H9 (cell line): ENCODE measurements around the gene PBX1. TPM values are rescaled to one million over a fixed set of nuclear protein-coding genes. Genes with fewer than 3 reads are reported as not detected.

ENCODE experiments used
- DNase-seq: peaks from one replicate; pipeline ENCODE4 v3.0.0-alpha.2; 2017
- H2AFZ ChIP-seq: one replicate; pipeline ENCODE4 v1.6.1; 2013; ENCODE audit warnings: mild to moderate bottlenecking, low read length, control low read depth, moderate library complexity
- H2AK5ac ChIP-seq: 2 replicates; pipeline ENCODE4 v1.6.1; 2013; ENCODE audit warnings: low read length, control low read depth, mixed read lengths; ENCODE audit not compliant: insufficient read length
- H2BK120ac ChIP-seq: one replicate; pipeline ENCODE4 v1.6.1; 2013; ENCODE audit warnings: low read depth, mild to moderate bottlenecking, low read length, control low read depth, inconsistent platforms; ENCODE audit not compliant: poor library complexity, severe bottlenecking
- H2BK12ac ChIP-seq: 2 replicates; pipeline ENCODE4 v1.6.1; 2013; ENCODE audit warnings: low read length, control low read depth, mixed read lengths, low read depth; ENCODE audit not compliant: insufficient read length
- H2BK15ac ChIP-seq: 2 replicates; pipeline ENCODE4 v1.6.1; 2013; ENCODE audit warnings: low read depth, low read length, control low read depth
- H2BK20ac ChIP-seq: one replicate; pipeline ENCODE4 v1.6.1; 2013; ENCODE audit warnings: low read depth, mild to moderate bottlenecking, low read length, control low read depth, inconsistent platforms; ENCODE audit not compliant: poor library complexity, severe bottlenecking
- H2BK5ac ChIP-seq: 2 replicates; pipeline ENCODE4 v1.6.1; 2013; ENCODE audit warnings: low read length, control low read depth, mixed read lengths; ENCODE audit not compliant: insufficient read length
- H3K14ac ChIP-seq: 2 replicates; pipeline ENCODE4 v1.6.1; 2013; ENCODE audit warnings: low read length, control low read depth; ENCODE audit not compliant: insufficient read depth
- H3K18ac ChIP-seq: 2 replicates; pipeline ENCODE4 v1.6.1; 2013; ENCODE audit warnings: low read depth, mild to moderate bottlenecking, mixed read lengths, low read length, control low read depth; ENCODE audit not compliant: insufficient read length
- H3K23ac ChIP-seq: 2 replicates; pipeline ENCODE4 v1.6.1; 2013; ENCODE audit warnings: low read length, control low read depth, mixed read lengths, low read depth; ENCODE audit not compliant: insufficient read length
- H3K23me2 ChIP-seq: 2 replicates; pipeline ENCODE4 v1.6.1; 2013; ENCODE audit warnings: low read depth, mild to moderate bottlenecking, mixed read lengths, low read length, control low read depth; ENCODE audit not compliant: insufficient read length, poor library complexity, severe bottlenecking
- H3K27ac ChIP-seq: 2 replicates; pipeline ENCODE4 v1.5.1; 2013; ENCODE audit warnings: low read length, control low read depth, mixed read lengths, low read depth; ENCODE audit not compliant: insufficient read length
- H3K27me3 ChIP-seq: 2 replicates; pipeline ENCODE4 v1.6.1; 2013; ENCODE audit warnings: low read length, control low read depth, inconsistent platforms; ENCODE audit not compliant: insufficient read depth
- H3K4ac ChIP-seq: 2 replicates; pipeline ENCODE4 v1.6.1; 2013; ENCODE audit warnings: low read depth, mild to moderate bottlenecking, control low read depth, inconsistent platforms, low read length, moderate library complexity
- H3K4me1 ChIP-seq: 2 replicates; pipeline ENCODE4 v1.6.1; 2013; ENCODE audit warnings: low read length, control low read depth, inconsistent platforms; ENCODE audit not compliant: insufficient read depth
- H3K4me2 ChIP-seq: 2 replicates; pipeline ENCODE4 v1.6.1; 2013; ENCODE audit warnings: low read length, control low read depth, mixed read lengths; ENCODE audit not compliant: insufficient read length, insufficient read depth
- H3K56ac ChIP-seq: 2 replicates; pipeline ENCODE4 v1.6.1; 2013; ENCODE audit warnings: low read depth, mild to moderate bottlenecking, mixed read lengths, low read length, control low read depth; ENCODE audit not compliant: insufficient read length
- H3K79me1 ChIP-seq: 2 replicates; pipeline ENCODE4 v1.6.1; 2013; ENCODE audit warnings: low read depth, mild to moderate bottlenecking, moderate library complexity, low read length, control low read depth, inconsistent platforms; ENCODE audit not compliant: insufficient read depth, poor library complexity, severe bottlenecking
- H3K79me2 ChIP-seq: 2 replicates; pipeline ENCODE4 v1.6.1; 2013; ENCODE audit warnings: low read length, control low read depth, inconsistent platforms; ENCODE audit not compliant: insufficient read depth
- H3K9ac ChIP-seq: 2 replicates; pipeline ENCODE4 v1.6.1; 2013; ENCODE audit warnings: low read length, control low read depth, mixed read lengths; ENCODE audit not compliant: insufficient read length; ENCODE audit errors: extremely low read depth
- H3K9me3 ChIP-seq: one replicate; pipeline ENCODE4 v1.6.1; 2013; ENCODE audit warnings: low read depth, low read length, inconsistent platforms; ENCODE audit not compliant: control insufficient read depth
- H3T11ph ChIP-seq: one replicate; pipeline ENCODE4 v1.6.1; 2013; ENCODE audit warnings: mild to moderate bottlenecking, low read length, control low read depth, inconsistent platforms
- H4K20me1 ChIP-seq: one replicate; pipeline ENCODE4 v1.6.1; 2013; ENCODE audit not compliant: control insufficient read depth, insufficient read length, insufficient read depth
- H4K5ac ChIP-seq: 2 replicates; pipeline ENCODE4 v1.6.1; 2013; ENCODE audit warnings: low read depth, mild to moderate bottlenecking, mixed read lengths, low read length, control low read depth; ENCODE audit not compliant: insufficient read length
- H4K8ac ChIP-seq: replicated peaks from 2 replicates; pipeline ENCODE4 v1.6.1; 2013; ENCODE audit warnings: low read length, control low read depth, mixed read lengths, low read depth; ENCODE audit not compliant: insufficient read length
- H4K91ac ChIP-seq: 2 replicates; pipeline ENCODE4 v1.6.1; 2013; ENCODE audit warnings: low read depth, mild to moderate bottlenecking, moderate library complexity, mixed read lengths, low read length, control low read depth; ENCODE audit not compliant: insufficient read length
- H3K27ac Mint-ChIP-seq, 3 experiments: 2 replicates in 2 of 3; 3 replicates in 1 of 3; pipeline ENCODE4 v1.8.0; 2020 to 2021; ENCODE audit warnings: mixed read lengths in 3 of 3, mild to moderate bottlenecking in 1 of 3, moderate library complexity in 1 of 3
- H3K27me3 Mint-ChIP-seq: 2 replicates; pipeline ENCODE4 v1.8.0; 2021; ENCODE audit warnings: low read depth, mild to moderate bottlenecking, moderate library complexity, mixed read lengths
- H3K36me3 Mint-ChIP-seq, 3 experiments: 2 replicates in 2 of 3; 3 replicates in 1 of 3; pipeline ENCODE4 v1.8.0; 2020 to 2021; ENCODE audit warnings: low read depth in 3 of 3, mixed read lengths in 3 of 3; ENCODE audit not compliant: insufficient read depth in 1 of 3
- H3K4me1 Mint-ChIP-seq, 2 experiments: 2 replicates each; pipeline ENCODE4 v1.8.0; 2020; ENCODE audit warnings: mixed read lengths in 2 of 2
- H3K4me3 Mint-ChIP-seq, 2 experiments: 2 replicates in 1 of 2; 3 replicates in 1 of 2; pipeline ENCODE4 v1.8.0; 2020 to 2021; ENCODE audit warnings: mild to moderate bottlenecking in 2 of 2, mixed read lengths in 2 of 2, moderate library complexity in 1 of 2
- H3K9me3 Mint-ChIP-seq, 2 experiments: 2 replicates in 1 of 2; 3 replicates in 1 of 2; pipeline ENCODE4 v1.8.0; 2020; ENCODE audit warnings: mild to moderate bottlenecking in 2 of 2, mixed read lengths in 2 of 2, moderate library complexity in 1 of 2
- total RNA-seq: library from RNA; stranded (reverse); gene quantifications from 2 replicates; pipeline ENCODE4 v1.2.1, GENCODE V29; 2021
- TF ChIP-seq, protein P1 (sequence below): fragments of 200-600 bp; sonication (generic); conservative IDR thresholded peaks from 3 replicates; pipeline ENCODE4 v1.8.0; 2021; ENCODE audit warnings: antibody characterized with exemption, mild to moderate bottlenecking

Gene PBX1
- total RNA-seq, 1 experiment from 2014 or later = 142 TPM

DNA sequence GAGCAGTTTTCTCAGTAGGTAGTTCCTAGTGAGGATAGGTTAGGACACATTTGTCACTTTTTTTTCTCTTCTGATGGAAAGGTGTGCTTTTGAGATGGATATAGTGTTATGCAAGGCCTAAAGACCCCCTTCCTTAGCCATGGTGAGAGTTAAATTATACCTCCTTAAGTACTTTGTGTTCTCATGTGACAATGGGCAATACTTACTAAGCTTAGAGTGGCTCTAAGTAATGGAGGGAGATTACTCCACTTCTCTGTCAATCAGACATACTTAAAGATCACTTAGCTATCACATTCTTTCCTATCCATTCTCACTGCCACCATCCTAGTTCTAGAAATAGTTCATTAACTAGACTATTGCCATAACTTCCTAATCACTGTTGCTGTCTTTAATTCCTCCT lies 265.6 kb downstream of the PBX1 start:
- H3K9me3 ChIP-seq = no peaks in the 10 kb centered on the region
- H3K79me1 ChIP-seq = no peaks in the 10 kb centered on the region
- H2BK120ac ChIP-seq = no peak overlapping the region
- no peak overlapping the region for H3K4me2 ChIP-seq
- no peak overlapping the region for H3K23ac ChIP-seq
- TF ChIP-seq, protein P1, sequence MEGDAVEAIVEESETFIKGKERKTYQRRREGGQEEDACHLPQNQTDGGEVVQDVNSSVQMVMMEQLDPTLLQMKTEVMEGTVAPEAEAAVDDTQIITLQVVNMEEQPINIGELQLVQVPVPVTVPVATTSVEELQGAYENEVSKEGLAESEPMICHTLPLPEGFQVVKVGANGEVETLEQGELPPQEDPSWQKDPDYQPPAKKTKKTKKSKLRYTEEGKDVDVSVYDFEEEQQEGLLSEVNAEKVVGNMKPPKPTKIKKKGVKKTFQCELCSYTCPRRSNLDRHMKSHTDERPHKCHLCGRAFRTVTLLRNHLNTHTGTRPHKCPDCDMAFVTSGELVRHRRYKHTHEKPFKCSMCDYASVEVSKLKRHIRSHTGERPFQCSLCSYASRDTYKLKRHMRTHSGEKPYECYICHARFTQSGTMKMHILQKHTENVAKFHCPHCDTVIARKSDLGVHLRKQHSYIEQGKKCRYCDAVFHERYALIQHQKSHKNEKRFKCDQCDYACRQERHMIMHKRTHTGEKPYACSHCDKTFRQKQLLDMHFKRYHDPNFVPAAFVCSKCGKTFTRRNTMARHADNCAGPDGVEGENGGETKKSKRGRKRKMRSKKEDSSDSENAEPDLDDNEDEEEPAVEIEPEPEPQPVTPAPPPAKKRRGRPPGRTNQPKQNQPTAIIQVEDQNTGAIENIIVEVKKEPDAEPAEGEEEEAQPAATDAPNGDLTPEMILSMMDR = no peak
- H3T11ph ChIP-seq = no peak overlapping the region
- no peaks in the 10 kb centered on the region for H3K23me2 ChIP-seq
- no peak overlapping the region for H3K14ac ChIP-seq
- no peak overlapping the region for H3K9ac ChIP-seq
- no peak overlapping the region for H4K5ac ChIP-seq
- no peak for DNase-seq
- no peak overlapping the region for H3K4ac ChIP-seq
- no peak overlapping the region for H2AK5ac ChIP-seq
- no peak overlapping the region; a peak in 1 of 7 replicates for H3K27ac Mint-ChIP-seq
- H2BK12ac ChIP-seq = no peak overlapping the region
- no peak overlapping the region for H4K8ac ChIP-seq
- H2BK5ac ChIP-seq = no peak overlapping the region
- H4K91ac ChIP-seq = no peak overlapping the region
- peaks cover 31 to 64% (median 46%) of the 10 kb centered on the region in 3 experiments for H3K36me3 Mint-ChIP-seq
- peaks cover 13 to 16% of the 10 kb centered on the region in 2 experiments for H3K4me1 Mint-ChIP-seq
- no peak overlapping the region for H3K4me3 Mint-ChIP-seq
- H4K20me1 ChIP-seq = no peaks in the 10 kb centered on the region
- H3K4me1 ChIP-seq = no peaks in the 10 kb centered on the region
- no peak overlapping the region for H2BK20ac ChIP-seq
- no peaks in the 10 kb centered on the region for H3K27me3 ChIP-seq
- no peak overlapping the region for H3K18ac ChIP-seq
- no peaks in the 10 kb centered on the region for H3K9me3 Mint-ChIP-seq
- no peak overlapping the region for H2AFZ ChIP-seq
- no peak overlapping the region for H3K27ac ChIP-seq
- no peaks in the 10 kb centered on the region for H3K79me2 ChIP-seq
- no peak overlapping the region for H3K56ac ChIP-seq
- no peaks in the 10 kb centered on the region; the same call in 1 of the 2 replicates for H3K27me3 Mint-ChIP-seq
- H2BK15ac ChIP-seq = no peak overlapping the region
